ENCODE measurements around the gene TRDMT1.

TRDMT1 gene

DNA sequence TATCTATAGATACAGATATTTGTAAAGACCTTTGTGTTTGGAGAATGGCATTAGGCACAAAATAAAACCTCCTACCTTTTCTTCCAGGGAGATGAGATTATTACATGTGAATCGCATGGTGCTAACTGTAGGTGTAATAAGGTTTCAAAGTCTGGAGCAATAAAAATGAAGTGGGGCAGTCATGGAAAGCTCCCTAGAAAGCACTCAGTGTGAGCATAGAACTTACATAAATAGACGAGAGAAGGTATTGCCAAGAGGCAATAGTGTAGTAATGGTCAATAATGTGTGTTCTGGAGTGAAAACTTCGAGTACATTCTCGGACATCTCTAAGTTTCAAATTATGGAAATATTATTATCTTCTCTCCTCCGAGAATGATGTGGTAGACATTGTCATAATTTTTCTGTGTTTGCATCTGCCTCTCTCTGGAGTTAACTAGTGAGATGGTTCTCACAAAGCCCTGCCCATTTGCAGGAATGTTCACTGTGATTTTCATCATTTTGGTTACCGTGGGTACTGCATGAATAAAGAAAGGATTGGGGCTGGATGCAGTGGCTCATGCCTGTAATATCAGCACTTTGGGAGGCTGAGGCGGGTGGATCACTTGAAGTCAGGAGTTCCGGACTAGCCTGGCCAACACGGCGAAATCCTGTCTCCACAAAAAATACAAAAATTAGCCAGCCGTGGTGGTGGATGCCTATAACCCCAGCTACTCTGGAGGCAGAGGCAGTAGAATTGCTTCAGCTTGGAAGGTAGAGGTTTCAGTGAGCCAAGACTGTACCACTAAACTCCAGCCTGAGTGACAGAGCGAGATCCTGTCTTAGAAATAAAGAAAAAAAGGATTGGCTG lies 37.2 kb upstream of the TRDMT1 start:
- Histone ChIP-seq H3K27me3 (ENCODE audit: control insufficient read depth, insufficient read depth, low read length) (no peaks in the 10 kb centered on the region), H3K27ac (ENCODE audit: low read length) (no peak overlapping the region), H3K4me1 (ENCODE audit: control insufficient read depth, low read depth, low read length) (no peaks in the 10 kb centered on the region), H3K9ac (ENCODE audit: low read length) (no peak overlapping the region), H3K4me3 (ENCODE audit: low read length) (no peak overlapping the region), H3K36me3 (ENCODE audit: control insufficient read depth, low read depth, low read length) (peaks cover 41% of the 10 kb centered on the region), H3K9me3 (ENCODE audit: control insufficient read depth, low read depth, low read length) (no peaks in the 10 kb centered on the region)

DNA sequence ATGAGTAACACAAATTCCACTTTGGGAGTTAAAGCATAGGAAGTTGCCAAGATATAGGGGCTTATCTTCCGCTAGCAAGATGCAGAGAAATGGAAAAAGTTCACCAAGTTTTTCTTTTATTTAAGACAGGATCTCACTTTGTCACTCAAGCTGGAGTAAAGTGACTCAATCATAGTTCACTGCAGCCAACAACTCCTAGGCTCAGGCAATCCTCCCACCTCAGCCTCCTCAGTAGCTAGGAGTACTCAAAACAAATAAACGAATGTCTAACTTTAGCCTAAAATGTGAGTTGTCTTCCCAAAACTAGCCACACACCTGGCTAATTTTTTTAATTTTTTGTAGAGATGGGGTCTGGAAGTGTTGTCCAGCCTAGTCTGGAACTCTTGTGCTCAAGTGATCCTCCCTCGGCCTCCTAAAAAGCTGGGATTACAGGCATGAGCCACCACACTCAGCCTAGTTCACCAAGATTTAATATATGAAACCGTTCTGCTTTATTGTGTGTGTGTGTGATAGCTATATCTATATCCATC lies 36.5 kb upstream of the TRDMT1 start:
- Histone ChIP-seq H3K27ac (ENCODE audit: low read length) (no peak overlapping the region), H3K27me3 (ENCODE audit: control insufficient read depth, insufficient read depth, low read length) (no peaks in the 10 kb centered on the region), H3K4me1 (ENCODE audit: control insufficient read depth, low read depth, low read length) (no peaks in the 10 kb centered on the region), H3K9me3 (ENCODE audit: control insufficient read depth, low read depth, low read length) (no peaks in the 10 kb centered on the region), H3K4me3 (ENCODE audit: low read length) (no peak overlapping the region), H3K9ac (ENCODE audit: low read length) (no peak overlapping the region), H3K36me3 (ENCODE audit: control insufficient read depth, low read depth, low read length) (peaks cover 48% of the 10 kb centered on the region)

GRCh38 chr10:17237149-17237527 lies 35.7 kb upstream of the TRDMT1 start:
- Histone ChIP-seq H3K27ac (ENCODE audit: low read length) (no peak overlapping the region), H3K9ac (ENCODE audit: low read length) (no peak overlapping the region), H3K36me3 (ENCODE audit: control insufficient read depth, low read depth, low read length) (peaks cover 54% of the 10 kb centered on the region)

GRCh38 chr10:17236468-17237148 lies 35.1 kb upstream of the TRDMT1 start:
- H3K27ac ChIP-seq (ENCODE audit: low read length) = no peak overlapping the region
- H3K9ac ChIP-seq (ENCODE audit: low read length) = no peak overlapping the region
- H3K4me1 ChIP-seq (ENCODE audit: control insufficient read depth, low read depth, low read length) = peaks cover 5% of the 10 kb centered on the region
- peaks cover 59% of the 10 kb centered on the region for H3K36me3 ChIP-seq (ENCODE audit: control insufficient read depth, low read depth, low read length)
- H3K9me3 ChIP-seq (ENCODE audit: control insufficient read depth, low read depth, low read length) = no peaks in the 10 kb centered on the region
- H3K4me3 ChIP-seq (ENCODE audit: low read length) = no peak overlapping the region
- no peaks in the 10 kb centered on the region for H3K27me3 ChIP-seq (ENCODE audit: control insufficient read depth, insufficient read depth, low read length)

More at GRCh38 chr10:17237149-17237527, 35.7 kb upstream of the TRDMT1 start:
- no peaks in the 10 kb centered on the region for H3K9me3 ChIP-seq (ENCODE audit: control insufficient read depth, low read depth, low read length)
- H3K4me1 ChIP-seq (ENCODE audit: control insufficient read depth, low read depth, low read length) = peaks cover 1% of the 10 kb centered on the region
- H3K27me3 ChIP-seq (ENCODE audit: control insufficient read depth, insufficient read depth, low read length) = no peaks in the 10 kb centered on the region
- no peak overlapping the region for H3K4me3 ChIP-seq (ENCODE audit: low read length)

- no peak overlapping the region for H3K27ac ChIP-seq (ENCODE audit: low read length)
- no peaks in the 10 kb centered on the region for H3K27me3 ChIP-seq (ENCODE audit: control insufficient read depth, insufficient read depth, low read length)
- no peaks in the 10 kb centered on the region for H3K9me3 ChIP-seq (ENCODE audit: control insufficient read depth, low read depth, low read length)
- no peak overlapping the region for H3K4me3 ChIP-seq (ENCODE audit: low read length)
- H3K9ac ChIP-seq (ENCODE audit: low read length) = no peak overlapping the region
- H3K4me1 ChIP-seq (ENCODE audit: control insufficient read depth, low read depth, low read length) = peaks cover 10% of the 10 kb centered on the region
- peaks cover 67% of the 10 kb centered on the region for H3K36me3 ChIP-seq (ENCODE audit: control insufficient read depth, low read depth, low read length)
These were observed 33.7 kb upstream of the TRDMT1 start for GRCh38 chr10:17235136-17235535.

- no peak overlapping the region for H3K9ac ChIP-seq (ENCODE audit: low read length)
- H3K27ac ChIP-seq (ENCODE audit: low read length) = no peak overlapping the region
- no peaks in the 10 kb centered on the region for H3K9me3 ChIP-seq (ENCODE audit: control insufficient read depth, low read depth, low read length)
- H3K27me3 ChIP-seq (ENCODE audit: control insufficient read depth, insufficient read depth, low read length) = peaks cover 2% of the 10 kb centered on the region
- no peak overlapping the region for H3K4me3 ChIP-seq (ENCODE audit: low read length)
- peaks cover 67% of the 10 kb centered on the region for H3K36me3 ChIP-seq (ENCODE audit: control insufficient read depth, low read depth, low read length)
- peaks cover 10% of the 10 kb centered on the region for H3K4me1 ChIP-seq (ENCODE audit: control insufficient read depth, low read depth, low read length)
These were observed 33.0 kb upstream of the TRDMT1 start for GRCh38 chr10:17234431-17234945.

- H3K4me1 ChIP-seq (ENCODE audit: control insufficient read depth, low read depth, low read length) = peaks cover 10% of the 10 kb centered on the region
- no peaks in the 10 kb centered on the region for H3K9me3 ChIP-seq (ENCODE audit: control insufficient read depth, low read depth, low read length)
- peaks cover 4% of the 10 kb centered on the region for H3K27me3 ChIP-seq (ENCODE audit: control insufficient read depth, insufficient read depth, low read length)
- H3K4me3 ChIP-seq (ENCODE audit: low read length) = no peak overlapping the region
- no peak overlapping the region for H3K27ac ChIP-seq (ENCODE audit: low read length)
- H3K9ac ChIP-seq (ENCODE audit: low read length) = no peak overlapping the region
- peaks cover 67% of the 10 kb centered on the region for H3K36me3 ChIP-seq (ENCODE audit: control insufficient read depth, low read depth, low read length)
These were observed 32.0 kb upstream of the TRDMT1 start for GRCh38 chr10:17233286-17233991.

DNA sequence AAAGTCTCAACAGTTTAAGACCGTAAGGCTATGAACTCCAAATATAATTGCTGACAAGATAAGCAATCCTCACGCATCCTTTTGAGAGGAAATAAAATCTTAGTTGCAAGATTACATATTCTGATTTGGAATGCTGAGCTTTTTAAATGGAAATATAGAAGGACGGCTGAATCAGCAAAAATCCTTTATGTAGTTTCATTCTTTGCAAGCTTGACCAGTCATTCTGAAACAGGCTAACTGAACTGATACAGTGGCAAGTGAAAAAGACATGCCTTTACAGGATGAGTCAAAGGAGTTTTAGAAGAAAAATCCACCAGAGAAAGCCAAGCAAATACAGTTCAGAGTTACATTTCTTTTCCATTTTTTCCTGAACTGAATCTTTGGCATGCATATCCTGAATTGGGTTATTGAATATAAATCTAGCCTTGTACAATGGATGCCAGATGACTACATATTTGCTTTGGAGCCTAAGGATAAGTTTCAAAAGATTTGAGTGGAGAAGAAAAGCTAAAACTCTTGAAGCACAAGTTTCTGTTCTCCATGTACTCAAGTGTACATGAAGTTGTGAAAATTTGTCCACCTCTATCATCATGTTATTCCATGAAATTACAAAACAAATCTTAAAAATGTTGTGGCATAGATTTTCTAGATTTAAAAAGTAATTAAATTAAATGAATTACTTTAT lies 30.9 kb upstream of the TRDMT1 start:
- Histone ChIP-seq H3K9me3 (ENCODE audit: control insufficient read depth, low read depth, low read length) (no peaks in the 10 kb centered on the region), H3K27ac (ENCODE audit: low read length) (no peak overlapping the region), H3K4me1 (ENCODE audit: control insufficient read depth, low read depth, low read length) (peaks cover 17% of the 10 kb centered on the region), H3K9ac (ENCODE audit: low read length) (no peak overlapping the region), H3K4me3 (ENCODE audit: low read length) (no peak overlapping the region), H3K36me3 (ENCODE audit: control insufficient read depth, low read depth, low read length) (peaks cover 61% of the 10 kb centered on the region), H3K27me3 (ENCODE audit: control insufficient read depth, insufficient read depth, low read length) (peaks cover 12% of the 10 kb centered on the region)

DNA sequence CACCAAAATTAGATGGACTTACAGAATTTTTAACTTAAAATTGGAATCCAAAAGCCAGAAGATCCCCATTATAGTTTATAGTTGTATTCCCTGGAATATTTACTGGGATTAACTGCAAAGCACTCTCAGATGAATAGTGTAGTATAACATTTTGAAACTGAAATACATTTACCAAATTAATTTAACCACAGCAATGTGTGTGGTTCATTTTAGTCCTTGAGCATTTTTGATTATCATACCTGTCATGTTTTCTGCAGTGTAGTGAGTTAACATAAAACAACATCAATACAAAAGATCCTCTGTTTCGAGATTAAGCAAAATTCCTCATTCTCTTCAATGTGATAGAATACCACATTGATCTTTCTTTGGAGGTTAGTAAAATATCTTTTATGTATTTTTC lies 30.3 kb upstream of the TRDMT1 start:
- Histone ChIP-seq H3K4me3 (ENCODE audit: low read length) (peak overlapping the region; percentile 76), H3K9ac (ENCODE audit: low read length) (no peak overlapping the region), H3K27ac (ENCODE audit: low read length) (no peak overlapping the region), H3K27me3 (ENCODE audit: control insufficient read depth, insufficient read depth, low read length) (peaks cover 19% of the 10 kb centered on the region), H3K9me3 (ENCODE audit: control insufficient read depth, low read depth, low read length) (no peaks in the 10 kb centered on the region), H3K4me1 (ENCODE audit: control insufficient read depth, low read depth, low read length) (peaks cover 20% of the 10 kb centered on the region), H3K36me3 (ENCODE audit: control insufficient read depth, low read depth, low read length) (peaks cover 54% of the 10 kb centered on the region)

DNA sequence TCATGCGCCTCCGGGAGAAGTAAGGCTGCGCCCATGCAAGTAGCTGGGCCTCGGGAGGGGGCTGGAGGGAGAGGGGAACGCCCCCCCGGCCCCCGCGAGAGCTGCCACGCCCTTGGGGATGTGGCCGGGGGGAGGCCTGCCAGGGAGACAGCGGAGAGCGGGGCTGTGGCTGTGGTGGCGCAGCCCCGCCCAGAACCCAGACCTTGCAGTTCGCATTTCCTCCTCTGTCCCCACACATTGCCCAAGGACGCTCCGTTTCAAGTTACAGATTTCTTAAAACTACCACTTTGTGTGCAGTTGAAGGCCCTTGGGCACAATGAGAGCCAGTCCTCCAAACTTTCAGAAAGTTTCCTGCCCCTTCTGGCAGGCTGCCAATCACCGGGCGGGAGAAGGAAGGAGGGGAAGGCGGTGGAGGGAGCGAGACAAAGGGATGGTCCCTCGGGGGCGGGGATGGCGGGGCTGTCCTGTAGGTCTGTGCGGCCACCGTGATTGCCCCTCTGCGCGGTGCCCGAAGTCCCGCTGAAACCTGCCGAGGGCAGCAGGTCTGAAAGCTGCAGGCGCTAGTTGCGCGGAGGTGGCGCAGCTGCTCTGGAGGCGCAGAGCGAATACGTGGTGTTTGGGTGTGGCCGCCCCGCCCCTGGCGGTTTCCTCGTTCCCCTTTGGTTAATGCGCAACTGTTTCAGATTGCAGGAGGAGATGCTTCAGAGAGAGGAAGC lies 28.7 kb upstream of the TRDMT1 start:
- Histone ChIP-seq H3K4me3 (ENCODE audit: low read length) (peak overlapping the region; percentile 76), H3K9ac (ENCODE audit: low read length) (peak overlapping the region; percentile 75), H3K4me1 (ENCODE audit: control insufficient read depth, low read depth, low read length) (peaks cover 20% of the 10 kb centered on the region), H3K27me3 (ENCODE audit: control insufficient read depth, insufficient read depth, low read length) (peaks cover 20% of the 10 kb centered on the region), H3K27ac (ENCODE audit: low read length) (no peak overlapping the region), H3K9me3 (ENCODE audit: control insufficient read depth, low read depth, low read length) (no peaks in the 10 kb centered on the region), H3K36me3 (ENCODE audit: control insufficient read depth, low read depth, low read length) (peaks cover 38% of the 10 kb centered on the region)
